ENCODE measurements around the gene USP49. TPM values are rescaled to one million over a fixed set of nuclear protein-coding genes. Genes with fewer than 3 reads are reported as not detected.

USP49 gene
- total RNA-seq, 4 donors from 2014 or later = 2.3 to 7.9 (median 4.0) TPM

GRCh38 chr6:41927253-41927652 is 32.1 kb upstream of the USP49 start:
- Histone ChIP-seq H3K4me3 (no peak overlapping the region), H3K27ac (no peak overlapping the region), H3K36me3 (peaks cover 0 to 29% (median 15%) of the 10 kb centered on the region in 4 donors), H3K27me3 (no peaks in the 10 kb centered on the region), H3K9me3 (no peaks in the 10 kb centered on the region), H3K4me1 (peaks cover 3 to 15% (median 12%) of the 10 kb centered on the region in 4 donors)
- no peak for DNase-seq
- in situ Hi-C loops (cut with MboI; ENCODE audit: low pct_ligation_motif_present in 1 of 4, low pct_unique_long_range_greater_than_20kb in 1 of 4, low sequenced_read_pairs in 3 of 4) (loop anchor here in 1 of 4 donors (25.0 kb wide), 1 partner anchor 285 kb away; the partner anchor contains the start of gene MRPS10), intact Hi-C loops (cut with DNase I; ENCODE audit: low total_unique reads) (no loop called here)
- whole genome bisulfite sequencing, 2 donors (ENCODE audit: low coverage in 1 of 2) = 92 to 100% methylated on average over 1 to 6 of the region's 6 CpGs
- no peak for TF ChIP-seq EP300 (IDR thresholded peaks at IDR 0.05; ENCODE audit: low read depth)
- TF ChIP-seq, protein P1, sequence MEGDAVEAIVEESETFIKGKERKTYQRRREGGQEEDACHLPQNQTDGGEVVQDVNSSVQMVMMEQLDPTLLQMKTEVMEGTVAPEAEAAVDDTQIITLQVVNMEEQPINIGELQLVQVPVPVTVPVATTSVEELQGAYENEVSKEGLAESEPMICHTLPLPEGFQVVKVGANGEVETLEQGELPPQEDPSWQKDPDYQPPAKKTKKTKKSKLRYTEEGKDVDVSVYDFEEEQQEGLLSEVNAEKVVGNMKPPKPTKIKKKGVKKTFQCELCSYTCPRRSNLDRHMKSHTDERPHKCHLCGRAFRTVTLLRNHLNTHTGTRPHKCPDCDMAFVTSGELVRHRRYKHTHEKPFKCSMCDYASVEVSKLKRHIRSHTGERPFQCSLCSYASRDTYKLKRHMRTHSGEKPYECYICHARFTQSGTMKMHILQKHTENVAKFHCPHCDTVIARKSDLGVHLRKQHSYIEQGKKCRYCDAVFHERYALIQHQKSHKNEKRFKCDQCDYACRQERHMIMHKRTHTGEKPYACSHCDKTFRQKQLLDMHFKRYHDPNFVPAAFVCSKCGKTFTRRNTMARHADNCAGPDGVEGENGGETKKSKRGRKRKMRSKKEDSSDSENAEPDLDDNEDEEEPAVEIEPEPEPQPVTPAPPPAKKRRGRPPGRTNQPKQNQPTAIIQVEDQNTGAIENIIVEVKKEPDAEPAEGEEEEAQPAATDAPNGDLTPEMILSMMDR (IDR thresholded peaks at IDR 0.05) = no peak
- no peak for TF ChIP-seq POLR2A (IDR thresholded peaks at IDR 0.05)
- TF ChIP-seq POLR2AphosphoS5 (IDR thresholded peaks at IDR 0.05) = no peak

GRCh38 chr6:41922154-41922553 is 27.0 kb upstream of the USP49 start:
- no peaks in the 10 kb centered on the region for H3K27me3 ChIP-seq

DNA sequence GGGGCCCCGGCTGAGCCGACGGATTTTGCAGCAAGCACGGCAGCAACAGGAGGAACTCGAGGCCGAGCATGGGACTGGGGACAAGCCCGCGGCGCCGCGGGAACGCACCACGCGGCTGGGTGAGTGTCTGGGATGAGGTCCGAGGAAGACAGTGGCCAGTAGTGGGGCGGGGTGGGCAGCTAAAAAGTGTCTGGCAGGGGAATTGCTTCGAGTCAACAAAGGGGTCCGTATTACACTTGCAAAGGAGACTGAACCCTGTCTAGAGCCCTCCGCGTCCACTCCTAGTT is 26.5 kb upstream of the USP49 start:
- Histone ChIP-seq H3K27me3 (no peaks in the 10 kb centered on the region), H3K4me3 (peak overlapping the region; percentile 64 to 81 (median 74)), H3K4me1 (peaks cover 18 to 36% (median 27%) of the 10 kb centered on the region in 4 donors), H3K36me3 (peaks cover 0 to 2% (median 0%) of the 10 kb centered on the region in 4 donors), H3K27ac (peak overlapping the region; percentile 95 to 98 (median 96)), H3K9me3 (no peaks in the 10 kb centered on the region)
- in situ Hi-C loops (cut with MboI; ENCODE audit: low pct_ligation_motif_present in 1 of 4, low pct_unique_long_range_greater_than_20kb in 1 of 4, low sequenced_read_pairs in 3 of 4) = loop anchor here in 1 of 4 donors (25.0 kb wide), 2 partner anchors 134 to 291 kb away; partner anchors contain the start of genes FRS3, MRPS10, PRICKLE4 and TOMM6
- no peak for TF ChIP-seq POLR2AphosphoS5 (IDR thresholded peaks at IDR 0.05)
- TF ChIP-seq EP300 (IDR thresholded peaks at IDR 0.05; ENCODE audit: low read depth) = no peak
- TF ChIP-seq, protein P1 (IDR thresholded peaks at IDR 0.05) = no peak
- TF ChIP-seq POLR2A (IDR thresholded peaks at IDR 0.05) = no peak
- 0 to 1% methylated on average over 15 to 20 of the region's 20 CpGs for WGBS, 2 donors (ENCODE audit: low coverage in 1 of 2)
- intact Hi-C loops (cut with DNase I; ENCODE audit: low total_unique reads) = loop anchor here (5.0 kb wide), 1 partner anchor 134 kb away; the partner anchor contains the start of gene TOMM6
- DNase-seq = no peak

More at GRCh38 chr6:41922154-41922553, 27.0 kb upstream of the USP49 start:
- Histone ChIP-seq H3K4me1 (peaks cover 18 to 35% (median 27%) of the 10 kb centered on the region in 4 donors), H3K27ac (peak overlapping the region in 2 of 4 donors; percentile 97 to 98), H3K4me3 (peak overlapping the region; percentile 64 to 81 (median 74)), H3K9me3 (no peaks in the 10 kb centered on the region), H3K36me3 (no peaks in the 10 kb centered on the region)
- intact Hi-C loops (cut with DNase I; ENCODE audit: low total_unique reads) (loop anchor here (5.0 kb wide), 1 partner anchor 135 kb away; the partner anchor contains the start of gene TOMM6), in situ Hi-C loops (cut with MboI; ENCODE audit: low pct_ligation_motif_present in 1 of 4, low pct_unique_long_range_greater_than_20kb in 1 of 4, low sequenced_read_pairs in 3 of 4) (loop anchor here in 1 of 4 donors (25.0 kb wide), 2 partner anchors 135 to 290 kb away; partner anchors contain the start of genes FRS3, MRPS10, PRICKLE4 and TOMM6)
- 2 to 5% methylated on average over 6 to 7 of the region's 7 CpGs for WGBS, 2 donors (ENCODE audit: low coverage in 1 of 2)
- no peak for DNase-seq
- TF ChIP-seq, protein P1 (IDR thresholded peaks at IDR 0.05) = no peak
- TF ChIP-seq EP300 (IDR thresholded peaks at IDR 0.05; ENCODE audit: low read depth) (no peak), POLR2A (IDR thresholded peaks at IDR 0.05) (no peak), POLR2AphosphoS5 (IDR thresholded peaks at IDR 0.05) (no peak)

GRCh38 chr6:41920921-41921711 is 25.9 kb upstream of the USP49 start, which contains the start of the genes BYSL and MED20:
Gene BYSL, plus strand, starts transcription at chr6:41921499. Its CDS starts 64 bp downstream, at chr6:41921563.
Gene MED20, minus strand, starts transcription at chr6:41921139. Its CDS starts 121 bp downstream, at chr6:41921018.
- intact Hi-C loops (cut with DNase I; ENCODE audit: low total_unique reads) = loop anchor here (5.0 kb wide), 1 partner anchor 134 kb away; the partner anchor contains the start of gene TOMM6
- Histone ChIP-seq H3K36me3 (peaks cover 0 to 3% (median 1%) of the 10 kb centered on the region in 4 donors), H3K4me3 (peak within 1 kb of the TSS; percentile 64 to 81 (median 74)), H3K27me3 (no peaks in the 10 kb centered on the region), H3K4me1 (peaks cover 18 to 36% (median 27%) of the 10 kb centered on the region in 4 donors), H3K27ac (peak within 1 kb of the TSS; percentile 95 to 98 (median 96)), H3K9me3 (no peaks in the 10 kb centered on the region)
- peak; percentile 95 for DNase-seq
- in situ Hi-C loops (cut with MboI; ENCODE audit: low pct_ligation_motif_present in 1 of 4, low pct_unique_long_range_greater_than_20kb in 1 of 4, low sequenced_read_pairs in 3 of 4) = loop anchor here in 1 of 4 donors (25.0 kb wide), 2 partner anchors 134 to 291 kb away; partner anchors contain the start of genes FRS3, MRPS10, PRICKLE4 and TOMM6
- 0% methylated on average over 55 of the region's 55 CpGs; no CpG with 5 or more reads in 1 of the 2 donors for WGBS, 2 donors (ENCODE audit: low coverage in 1 of 2)
- peak; percentile 93 for TF ChIP-seq POLR2A (IDR thresholded peaks at IDR 0.05)
- TF ChIP-seq, protein P1 (IDR thresholded peaks at IDR 0.05) = peak; percentile 96 to 99 (median 98)
- TF ChIP-seq EP300 (IDR thresholded peaks at IDR 0.05; ENCODE audit: low read depth) = no peak
- peak; percentile 87 to 97 (median 92) for TF ChIP-seq POLR2AphosphoS5 (IDR thresholded peaks at IDR 0.05)

Measured in transverse colon (tissue), 4 donors.